ENCODE results near the gene IL12A. TPM values are rescaled to one million over a fixed set of nuclear protein-coding genes. Genes with fewer than 3 reads are reported as not detected.
A peak's percentile ranks its signal among the peaks of the same experiment; 100 is the strongest.

IL12A gene
- total RNA-seq, 1 donor from 2014 or later, result under 0.01 TPM

- peak in 1 of 2 donors; percentile 67 for DNase-seq (ENCODE audit: low read depth in 2 of 2)
Observed at GRCh38 chr3:160027541-160028195, 39.0 kb downstream of the IL12A start.

DNA sequence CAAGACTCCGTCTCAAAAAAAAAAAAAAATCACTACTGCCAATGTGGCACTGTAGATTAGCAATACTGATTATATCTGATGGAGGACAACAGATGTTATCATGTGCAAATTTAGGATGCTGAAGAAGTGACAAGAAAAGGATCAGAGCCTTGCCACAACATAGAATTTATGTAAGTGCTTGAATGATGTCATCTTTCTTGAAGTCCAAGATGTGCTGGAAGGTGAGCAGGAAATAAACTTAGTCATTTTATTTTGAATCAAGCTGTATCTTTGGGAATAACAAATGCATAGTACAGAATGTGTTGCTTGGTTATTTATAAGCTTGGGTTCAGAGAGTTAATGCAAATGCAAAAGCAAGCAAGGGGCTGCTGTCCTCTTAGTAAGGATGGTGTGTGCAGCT, 47.1 kb downstream of the IL12A start:
- no peak for DNase-seq (ENCODE audit: low read depth in 2 of 2)

DNA sequence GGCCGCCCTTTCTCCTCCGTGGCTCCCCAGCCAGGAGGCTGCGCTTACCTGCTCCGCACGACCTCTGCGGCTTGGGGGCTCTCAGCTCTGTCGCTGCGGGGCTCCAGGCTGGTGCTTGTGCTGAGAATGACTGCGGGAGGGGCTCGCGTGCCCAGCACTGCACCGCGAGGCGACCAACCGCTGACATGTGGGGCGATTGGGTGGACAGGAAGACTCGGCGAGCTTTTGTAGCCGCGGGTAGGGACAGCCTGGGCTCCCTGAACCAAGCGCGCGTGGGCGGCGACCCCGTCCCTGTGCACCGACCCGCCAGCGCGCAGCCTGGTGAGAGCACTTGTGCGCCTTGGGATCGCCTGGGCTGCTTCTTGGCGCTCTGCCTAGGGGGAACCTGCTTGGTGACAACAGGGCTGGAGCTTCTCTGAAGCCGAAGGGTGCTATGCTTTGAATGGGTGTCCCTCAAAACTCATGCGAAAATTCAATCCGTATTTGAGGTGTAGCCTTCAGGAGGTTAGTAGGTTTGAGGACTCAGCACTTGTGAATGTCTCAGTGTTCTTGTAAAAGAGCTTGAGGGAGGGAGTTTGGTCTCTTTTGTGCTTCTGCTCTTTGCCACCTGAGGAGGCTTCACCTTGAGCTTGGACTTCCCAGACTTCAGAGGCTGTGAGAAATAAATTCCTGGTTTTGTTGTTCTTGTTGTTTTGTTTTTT, 50.4 kb downstream of the IL12A start:
- peak; percentile 6 to 8 for DNase-seq (ENCODE audit: low read depth in 2 of 2)

- DNase-seq (ENCODE audit: low read depth in 2 of 2), result no peak
Observed at GRCh38 chr3:160040181-160040580, 51.5 kb downstream of the IL12A start.

DNA sequence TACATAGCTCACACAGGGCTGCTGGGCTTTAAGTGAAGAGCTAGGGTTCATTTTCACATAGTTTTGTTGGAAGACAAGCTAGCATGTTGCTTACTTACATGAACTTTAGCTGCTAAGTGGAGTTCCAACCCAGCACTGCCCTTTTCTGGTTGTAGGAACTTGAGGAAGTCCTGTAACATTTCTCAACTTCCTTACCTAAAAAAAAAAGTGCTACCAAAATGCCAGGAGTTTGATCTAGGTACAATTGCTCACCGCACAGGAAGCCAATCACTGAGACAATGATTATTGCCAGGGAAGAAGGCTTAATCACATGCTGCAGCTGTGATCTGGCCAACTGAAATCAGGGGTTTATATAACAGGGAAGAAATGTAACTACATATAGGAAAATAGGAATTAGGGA, 52.8 kb downstream of the IL12A start:
- DNase-seq (ENCODE audit: low read depth in 2 of 2), result no peak

DNA sequence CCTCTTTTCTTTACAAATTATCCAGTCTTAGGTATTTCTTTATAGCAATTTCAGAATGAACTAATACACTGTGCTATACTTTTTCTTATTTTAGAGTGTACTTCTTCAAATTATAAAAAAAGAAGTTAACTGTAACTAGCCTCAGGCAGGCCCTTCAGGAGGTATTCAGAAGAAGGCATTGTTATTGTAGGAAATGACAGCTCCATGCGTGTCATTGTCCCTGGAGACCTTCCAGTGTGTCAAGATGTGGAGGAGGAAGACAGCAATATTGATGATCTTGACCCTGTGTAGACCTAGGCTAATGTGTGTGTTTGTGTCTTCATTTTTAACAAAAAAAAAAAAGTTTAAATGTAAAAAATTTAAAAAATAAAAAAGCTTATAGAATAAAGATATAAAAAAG, 55.5 kb downstream of the IL12A start:
- DNase-seq (ENCODE audit: low read depth in 2 of 2), result no peak

Other genes starting within 250 kb of the IL12A start
- 2.4 and 3.1 TPM in 2 replicates for gene SCHIP1, start 149.0 kb upstream of the IL12A start, total RNA-seq
- gene C3orf80, start 236.6 kb downstream of the IL12A start, total RNA-seq, result under 0.01 TPM in 1 of 2 replicates, not detected in the other